Skeletal muscle cell (primary cell): ENCODE data around the gene LRRC59.
"Not testable (repeated sequence)": the region's sequence is repeated elsewhere in the genome, so short reads cannot be mapped to it uniquely, and the experiment has no call there.

Experiments
- DNase-seq: peaks from one replicate; pipeline ENCODE4 v3.0.0-alpha.2; 2010; ENCODE audit warnings: low read depth
- H3K4me3 ChIP-seq: 2 replicates; pipeline ENCODE4 v1.5.1; 2011; ENCODE audit warnings: low read depth, mild to moderate bottlenecking, control low read depth, low read length, moderate library complexity

The LRRC59 gene

DNA sequence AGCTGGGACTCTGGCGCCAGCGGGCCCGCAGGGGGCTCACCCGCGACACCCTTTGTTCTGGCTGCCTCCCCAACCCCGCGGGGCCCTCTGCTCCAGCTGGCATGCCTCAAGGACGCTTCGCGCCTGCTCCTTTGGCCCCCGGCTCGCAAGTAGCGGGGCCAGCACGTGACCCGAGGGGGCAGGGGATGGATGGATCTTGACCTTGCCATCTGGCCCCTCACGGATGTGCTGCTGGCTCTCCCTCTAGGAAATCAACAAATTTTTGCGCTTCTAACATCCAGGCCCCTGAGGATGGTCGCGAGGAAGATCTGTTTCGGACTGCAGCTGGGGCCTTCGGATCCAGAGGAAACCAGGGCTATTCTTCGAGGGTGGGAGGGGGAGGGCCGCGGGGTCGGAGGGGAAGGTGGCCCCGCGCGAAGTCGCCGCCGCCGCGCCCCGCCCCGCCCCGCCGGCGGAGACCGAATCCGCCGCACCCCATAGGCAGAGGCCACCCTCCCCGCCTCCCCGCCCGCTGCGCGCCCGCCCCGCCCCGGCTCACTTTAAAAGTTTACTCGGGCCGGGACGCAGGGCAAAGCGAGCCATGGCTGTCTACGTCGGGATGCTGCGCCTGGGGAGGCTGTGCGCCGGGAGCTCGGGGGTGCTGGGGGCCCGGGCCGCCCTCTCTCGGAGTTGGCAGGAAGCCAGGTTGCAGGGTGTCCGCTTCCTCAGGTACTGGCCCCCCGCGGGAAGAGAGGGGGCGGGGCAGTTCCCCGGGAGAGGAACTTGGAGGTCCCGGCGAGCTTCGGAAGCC is 28.6 kb upstream of the LRRC59 start, which contains the start of gene ACSF2:
ACSF2 (plus strand) TSS at position 537 of the 790 bp plus-strand sequence; CDS start at position 581, 44 bp downstream.
- no peak for DNase-seq
- H3K4me3 ChIP-seq, result peak within 1 kb of the TSS; percentile 65

DNA sequence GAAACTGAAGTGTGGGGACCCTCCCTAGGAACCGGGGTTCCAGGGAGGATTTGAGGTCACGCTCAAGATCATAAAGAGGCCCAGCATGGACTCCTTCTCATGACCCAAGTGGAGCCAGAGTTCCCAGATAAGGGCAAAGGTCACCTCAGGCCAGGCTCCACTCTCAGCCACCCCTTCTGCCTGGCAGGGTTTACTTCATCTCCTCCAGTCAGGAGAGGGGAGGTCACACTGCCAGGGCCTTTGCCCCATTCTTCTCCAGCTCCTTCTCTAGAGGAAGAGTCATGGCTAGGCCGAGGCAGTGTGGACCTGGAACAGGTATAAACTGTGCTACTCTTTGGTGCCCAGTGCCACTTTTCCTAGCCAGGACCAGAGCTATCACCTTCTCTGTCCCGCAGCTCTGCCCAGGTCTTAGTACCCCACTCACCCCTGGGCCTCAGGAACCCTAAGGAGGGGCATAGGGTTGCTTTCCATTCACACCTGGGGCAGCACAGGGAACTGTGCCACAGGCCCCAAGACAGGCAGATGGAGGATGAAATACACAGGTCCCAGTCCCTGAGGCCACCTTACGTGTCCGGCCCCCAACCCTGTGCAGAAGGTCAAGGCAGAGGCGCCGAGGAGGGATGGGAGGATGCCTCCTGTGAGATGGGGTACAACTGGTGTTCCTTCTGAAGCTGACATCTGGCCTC is 27.8 kb upstream of the LRRC59 start:
- DNase-seq, result no peak
- peak overlapping the region; percentile 65 for H3K4me3 ChIP-seq

DNA sequence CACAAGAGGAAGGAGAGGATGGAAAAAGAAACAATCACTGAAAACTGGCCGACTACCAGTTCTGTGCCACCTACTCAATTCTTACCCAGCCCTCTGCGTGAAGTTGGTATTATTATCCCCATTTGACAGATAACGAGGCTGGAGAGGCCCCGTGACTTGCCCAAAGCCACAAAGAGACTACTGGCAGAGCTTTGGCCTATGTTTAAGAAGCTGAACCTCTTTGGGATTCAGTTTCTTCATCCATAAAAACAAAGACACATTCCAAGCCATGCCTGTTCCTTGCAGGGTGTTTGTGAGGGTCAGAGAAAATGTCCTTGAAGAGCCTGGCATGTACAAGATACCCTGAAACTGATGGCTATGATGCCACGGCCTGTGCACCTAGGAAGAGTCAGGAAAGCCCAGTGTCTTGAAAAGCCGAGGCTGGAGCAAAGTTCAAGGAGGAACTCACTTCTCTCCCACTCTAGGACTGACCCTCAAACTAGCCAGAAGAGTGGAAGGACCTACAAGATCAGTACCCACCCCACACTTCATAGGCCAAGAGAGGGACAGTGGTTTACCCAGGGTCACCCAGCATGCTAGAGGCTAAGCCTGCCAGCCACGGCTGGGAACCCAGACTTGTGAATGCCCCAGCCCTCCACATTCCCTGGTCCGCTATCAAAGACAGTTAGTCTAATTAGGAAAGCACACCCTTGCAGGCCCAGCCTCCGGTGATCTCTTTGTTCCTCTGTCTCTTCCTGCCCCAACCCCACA is 27.1 kb upstream of the LRRC59 start:
- DNase-seq, result no peak
- no peak overlapping the region for H3K4me3 ChIP-seq

DNA sequence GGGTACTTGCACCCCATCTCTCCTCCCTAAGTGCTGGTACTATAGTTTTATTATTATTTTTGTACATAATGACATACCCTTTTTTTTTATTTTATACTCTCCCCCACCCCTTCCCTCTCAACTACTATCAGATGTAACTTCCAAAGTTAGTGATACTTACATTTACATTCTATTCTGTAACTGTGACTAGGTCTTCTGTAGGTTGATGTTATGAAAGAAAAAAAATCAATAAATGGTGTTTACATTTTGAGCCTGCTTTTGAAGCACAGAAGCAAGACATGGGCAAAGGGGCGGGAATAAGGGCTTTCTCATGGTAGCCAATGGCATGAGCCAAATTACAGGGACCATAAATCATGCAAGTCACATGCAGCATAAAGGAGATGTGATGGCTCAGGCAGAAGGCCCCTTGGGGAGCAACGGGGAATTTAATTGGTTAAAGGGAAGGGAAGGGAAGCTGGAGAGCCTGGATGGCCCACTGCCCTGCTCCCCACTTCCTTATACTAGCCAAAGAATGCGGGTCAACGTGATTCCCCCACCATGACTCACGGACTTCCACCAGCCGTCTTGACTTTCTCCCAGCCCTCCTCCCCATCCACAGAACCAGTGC is 26.3 kb upstream of the LRRC59 start:
- DNase-seq, result peak; percentile 85

DNA sequence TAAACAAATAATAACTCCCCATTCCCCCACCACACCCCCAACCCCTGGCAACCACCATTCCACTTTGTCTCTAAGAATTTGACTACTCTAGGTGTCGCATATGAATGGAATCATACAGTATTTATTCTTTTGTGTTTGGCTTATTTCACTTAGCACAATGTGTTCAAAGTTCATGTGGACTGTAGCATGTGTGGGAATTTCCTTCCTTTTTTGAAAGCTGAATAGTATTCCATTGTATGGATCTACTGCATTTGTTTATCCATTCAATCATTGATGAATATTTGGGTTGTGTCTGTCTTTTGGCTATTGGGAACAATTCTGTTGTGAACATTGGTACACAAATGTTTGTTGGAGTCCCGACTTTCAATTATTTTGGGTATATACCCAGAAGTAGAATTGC is 25.4 kb upstream of the LRRC59 start:
- DNase-seq, result no peak
- H3K4me3 ChIP-seq, result no peak overlapping the region

More for the DNA sequence above, 26.3 kb upstream of the LRRC59 start:
- no peak overlapping the region for H3K4me3 ChIP-seq

DNA sequence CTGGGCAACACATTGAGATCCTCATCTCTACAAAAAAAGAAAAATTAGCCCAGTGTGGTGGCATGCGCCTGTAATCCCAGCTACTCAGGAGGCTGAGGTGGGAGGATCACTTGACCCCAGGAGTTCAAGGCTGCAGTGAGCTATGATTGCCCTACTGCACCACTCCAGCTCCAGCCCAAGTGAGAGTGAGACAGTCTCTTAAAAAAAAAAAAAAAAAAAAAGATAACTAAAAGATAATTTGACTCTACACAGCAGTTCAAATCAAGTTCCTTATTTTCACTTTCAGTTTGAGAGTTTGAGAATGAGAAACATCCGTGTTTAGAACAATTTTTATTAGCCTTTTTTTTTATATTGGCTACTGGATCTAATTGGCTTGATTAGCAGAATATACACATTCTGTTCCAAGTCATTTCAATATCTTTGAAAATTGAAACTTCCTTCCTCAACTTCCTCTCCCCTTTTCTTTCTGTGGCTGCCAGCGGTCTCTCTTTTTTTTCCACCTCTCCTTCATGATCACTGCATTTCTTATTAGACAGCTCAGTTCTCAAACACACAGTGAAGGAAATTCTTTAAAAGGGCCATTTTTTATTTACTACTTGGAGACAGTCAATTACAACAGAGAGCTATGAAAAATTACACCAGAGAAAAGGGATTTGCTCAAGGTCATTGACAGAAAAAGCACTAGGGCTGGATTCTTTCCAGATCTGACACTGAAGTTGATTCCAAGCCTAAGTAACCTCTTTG is 24.2 kb upstream of the LRRC59 start:
- no peak for DNase-seq
- no peak overlapping the region for H3K4me3 ChIP-seq

DNA sequence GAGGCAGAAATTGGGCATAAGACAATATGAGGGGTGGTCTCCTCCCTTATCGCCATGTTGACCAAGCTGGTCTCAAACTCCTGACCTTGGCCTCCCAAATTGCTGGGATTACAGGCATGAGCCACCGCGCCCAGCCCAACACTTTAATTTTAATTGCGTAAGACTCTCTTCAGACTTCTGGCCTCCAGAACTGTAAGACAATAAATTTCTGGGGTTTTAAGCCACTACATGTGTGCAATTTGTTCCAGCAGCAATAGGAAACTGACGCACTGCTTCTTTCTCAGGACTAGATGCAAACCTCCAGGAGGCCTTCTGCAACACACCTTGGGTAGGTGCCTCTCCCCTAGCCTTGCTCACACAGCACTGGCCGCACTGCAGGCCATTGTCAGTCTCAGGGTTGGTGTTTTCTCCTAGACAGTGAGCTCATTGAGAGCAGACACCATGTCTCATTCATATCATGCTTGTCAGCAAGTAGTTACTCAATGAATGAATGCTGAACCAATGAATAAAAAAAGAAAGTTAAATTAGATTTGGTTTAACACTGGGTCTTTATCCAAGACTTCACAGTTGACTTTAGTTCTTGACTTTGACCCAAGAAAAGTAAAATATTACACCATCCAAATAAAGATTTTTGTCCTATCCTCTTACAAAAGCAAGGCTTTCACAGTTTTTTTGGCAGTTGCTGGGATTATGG is 23.2 kb upstream of the LRRC59 start:
- H3K4me3 ChIP-seq, result no peak overlapping the region
- no peak for DNase-seq

DNA sequence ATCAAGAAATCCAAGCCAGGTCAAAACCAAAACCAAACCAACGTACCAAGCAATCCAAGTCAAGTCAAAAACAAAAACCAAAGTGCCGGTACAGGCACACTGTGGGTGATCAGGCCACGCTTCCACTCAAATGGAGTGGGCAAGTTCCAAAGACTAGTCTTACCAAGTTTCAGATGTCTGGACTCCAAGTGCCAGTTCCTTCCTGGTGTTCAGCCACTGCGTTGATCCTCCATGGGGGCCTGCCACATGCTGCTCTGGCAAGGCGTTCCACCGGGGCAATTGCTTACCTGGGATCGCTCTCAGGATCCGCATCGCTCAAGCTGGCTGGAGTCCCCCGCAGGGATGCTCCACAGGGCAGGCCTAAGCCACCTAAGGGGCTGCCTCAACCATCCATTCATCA is 22.3 kb upstream of the LRRC59 start:
- DNase-seq, H3K4me3 ChIP-seq: not testable (repeated sequence)

DNA sequence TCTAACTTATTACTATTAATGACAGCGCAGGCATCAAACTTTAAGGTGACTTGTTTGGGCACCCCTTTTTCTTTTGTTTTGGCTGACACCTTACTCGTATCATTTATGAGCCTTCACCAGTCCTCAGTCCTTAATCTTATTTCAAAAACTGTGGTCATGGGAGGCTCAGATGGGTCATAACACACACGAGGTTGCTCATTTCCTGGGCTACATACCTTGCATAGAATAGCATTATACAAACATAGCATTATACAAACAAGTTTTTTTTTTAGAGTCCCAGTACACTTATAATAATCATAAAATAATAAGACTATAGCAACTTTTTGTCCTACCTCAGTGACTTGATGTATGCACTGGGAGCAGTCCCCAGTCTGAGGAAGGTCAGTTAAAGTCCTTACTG is 17.5 kb upstream of the LRRC59 start:
- DNase-seq, result no peak
- H3K4me3 ChIP-seq, result no peak overlapping the region

DNA sequence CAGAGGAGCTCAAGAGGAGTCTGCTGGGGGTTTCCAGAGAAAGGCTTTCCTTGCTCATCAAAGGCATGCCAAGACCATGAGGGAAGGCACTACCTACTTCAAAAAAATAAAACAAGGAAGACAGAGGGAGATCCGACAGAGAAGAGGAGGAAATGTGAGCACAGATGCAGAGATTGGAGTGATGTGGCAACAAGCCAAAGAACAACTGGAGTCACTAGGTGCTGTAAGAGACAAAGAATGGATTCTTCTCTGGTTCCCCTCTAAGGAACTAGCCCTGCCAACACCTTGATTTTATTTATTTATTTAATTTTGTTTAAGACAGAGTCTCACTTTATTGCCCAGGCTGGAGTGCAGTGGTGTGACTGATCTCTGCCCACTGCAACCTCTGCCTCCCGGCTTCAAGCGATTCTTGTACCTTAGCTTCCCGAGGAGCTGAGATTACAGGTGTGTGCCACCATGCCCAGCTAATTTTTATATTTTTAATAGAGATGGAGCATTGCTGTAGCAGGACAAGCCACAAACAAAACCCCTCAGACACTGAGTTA is 14.9 kb upstream of the LRRC59 start:
- no peak overlapping the region for H3K4me3 ChIP-seq
- DNase-seq, result no peak

DNA sequence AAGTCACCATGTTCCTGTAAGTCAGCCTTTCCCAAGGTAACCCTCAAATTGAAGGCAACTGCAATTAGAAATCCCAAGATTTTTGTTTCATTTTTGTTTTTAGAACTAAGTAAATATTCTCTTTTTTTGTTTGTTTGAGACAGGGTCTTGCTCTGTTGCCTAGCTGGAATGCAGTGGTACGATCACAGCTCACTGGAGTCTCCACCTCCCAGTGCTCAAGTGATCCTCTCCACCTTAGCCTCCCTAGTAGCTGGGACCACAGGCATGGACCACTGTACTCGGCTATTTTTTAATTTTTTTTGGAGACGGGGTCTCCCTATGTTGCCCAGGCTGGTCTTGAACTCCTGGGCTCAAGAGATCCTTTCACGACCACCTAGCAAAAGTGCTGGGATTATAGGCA is 10.6 kb upstream of the LRRC59 start:
- H3K4me3 ChIP-seq, result no peak overlapping the region
- no peak for DNase-seq

DNA sequence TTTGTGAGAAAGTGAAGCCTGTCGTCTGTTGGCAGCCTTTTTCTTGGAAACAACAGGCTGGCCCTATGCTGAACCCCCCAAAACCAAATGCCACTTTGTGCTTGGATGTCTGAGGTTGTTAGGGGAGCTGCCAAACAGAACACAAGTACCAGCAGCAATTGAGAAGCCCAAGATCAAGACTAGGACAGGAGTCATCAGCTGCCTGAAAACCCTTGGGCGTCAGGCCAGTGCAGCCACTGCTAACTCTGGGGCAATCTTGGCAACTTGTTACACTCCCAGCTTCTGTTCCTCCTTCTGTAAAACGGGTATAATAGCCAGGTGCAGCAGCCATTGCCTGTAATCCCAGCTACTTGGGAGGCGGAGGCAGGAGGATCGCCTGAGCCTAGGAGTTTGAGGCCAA is 9.3 kb upstream of the LRRC59 start:
- H3K4me3 ChIP-seq, result no peak overlapping the region
- DNase-seq, result no peak

DNA sequence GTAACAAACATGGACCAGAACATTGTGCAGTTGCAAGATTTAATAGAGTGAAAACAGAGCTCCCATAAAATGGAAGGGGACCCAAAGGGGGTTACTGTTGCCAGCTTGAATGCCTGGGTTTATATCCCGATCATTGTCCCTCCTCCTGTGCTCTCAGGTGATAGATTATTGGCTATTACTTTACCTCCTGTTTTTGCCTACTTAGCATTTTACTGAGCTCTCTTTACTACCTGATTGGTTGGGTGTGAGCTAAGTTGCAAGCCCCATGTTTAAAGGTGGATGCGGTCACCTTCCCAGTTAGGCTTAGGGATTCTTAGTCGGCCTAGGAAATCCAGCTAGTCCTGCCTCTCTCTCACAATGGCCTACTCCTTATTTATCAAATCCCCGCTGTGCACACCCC is 8.0 kb upstream of the LRRC59 start:
- DNase-seq, H3K4me3 ChIP-seq: not testable (repeated sequence)

DNA sequence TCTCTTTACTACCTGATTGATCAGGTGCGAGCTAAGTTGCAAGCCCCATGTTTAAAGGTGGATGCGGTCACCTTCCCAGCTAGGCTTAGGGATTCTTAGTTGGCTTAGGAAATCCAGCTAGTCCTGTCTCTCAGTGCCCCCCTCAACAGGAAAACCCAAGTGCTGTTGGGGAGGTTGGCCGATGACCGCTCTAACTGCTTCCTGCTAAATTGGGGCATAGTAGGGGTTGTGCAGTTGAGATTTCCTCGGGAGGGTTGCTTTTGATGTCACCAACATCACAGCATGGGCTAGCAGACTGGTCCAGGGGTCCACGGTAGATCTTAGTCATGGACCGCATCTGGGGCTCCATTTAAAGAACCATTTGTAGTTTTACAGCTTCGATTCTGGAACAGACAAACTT is 2.3 kb upstream of the LRRC59 start:
- not testable (repeated sequence) for DNase-seq, H3K4me3 ChIP-seq

DNA sequence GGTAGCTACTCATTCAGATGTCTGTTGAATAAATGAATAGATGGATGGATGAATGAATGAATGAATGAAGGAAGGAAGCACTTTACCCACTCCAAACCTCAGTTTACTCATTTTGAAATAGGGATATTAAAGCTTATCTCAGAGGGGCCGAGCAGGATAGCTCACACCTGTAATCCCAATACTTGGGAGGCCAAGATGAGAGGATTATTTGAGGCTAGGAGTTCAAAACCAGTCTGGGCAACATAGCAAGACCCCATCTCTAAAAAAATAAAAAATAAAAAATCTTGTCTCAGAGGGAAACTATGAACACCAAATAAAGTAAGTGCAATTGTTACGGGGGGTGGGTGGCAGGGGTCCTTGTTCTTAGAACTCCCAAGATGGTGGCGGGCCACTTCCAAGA is 1.3 kb upstream of the LRRC59 start:
- not testable (repeated sequence) for DNase-seq, H3K4me3 ChIP-seq

DNA sequence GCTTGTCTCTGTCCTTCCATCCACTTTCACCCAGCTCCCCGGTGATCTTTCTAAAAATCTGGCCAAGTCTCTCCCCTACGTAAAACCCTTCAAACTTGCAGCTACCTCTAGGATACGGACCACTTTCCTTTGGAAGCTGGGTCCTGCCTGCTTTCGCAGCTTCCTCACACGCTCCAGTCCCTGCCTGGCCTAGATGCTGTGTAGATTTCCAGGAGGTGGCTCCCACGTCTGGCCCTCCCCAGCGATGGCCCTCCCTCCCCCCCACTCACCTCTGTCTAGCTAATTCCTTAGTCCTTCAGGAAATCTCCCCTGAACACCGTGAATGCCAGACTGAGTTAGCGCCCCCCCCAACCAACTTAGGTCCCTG is 579 bp upstream of the LRRC59 start:
- no peak for DNase-seq
- H3K4me3 ChIP-seq, result peak overlapping the region; percentile 99

DNA sequence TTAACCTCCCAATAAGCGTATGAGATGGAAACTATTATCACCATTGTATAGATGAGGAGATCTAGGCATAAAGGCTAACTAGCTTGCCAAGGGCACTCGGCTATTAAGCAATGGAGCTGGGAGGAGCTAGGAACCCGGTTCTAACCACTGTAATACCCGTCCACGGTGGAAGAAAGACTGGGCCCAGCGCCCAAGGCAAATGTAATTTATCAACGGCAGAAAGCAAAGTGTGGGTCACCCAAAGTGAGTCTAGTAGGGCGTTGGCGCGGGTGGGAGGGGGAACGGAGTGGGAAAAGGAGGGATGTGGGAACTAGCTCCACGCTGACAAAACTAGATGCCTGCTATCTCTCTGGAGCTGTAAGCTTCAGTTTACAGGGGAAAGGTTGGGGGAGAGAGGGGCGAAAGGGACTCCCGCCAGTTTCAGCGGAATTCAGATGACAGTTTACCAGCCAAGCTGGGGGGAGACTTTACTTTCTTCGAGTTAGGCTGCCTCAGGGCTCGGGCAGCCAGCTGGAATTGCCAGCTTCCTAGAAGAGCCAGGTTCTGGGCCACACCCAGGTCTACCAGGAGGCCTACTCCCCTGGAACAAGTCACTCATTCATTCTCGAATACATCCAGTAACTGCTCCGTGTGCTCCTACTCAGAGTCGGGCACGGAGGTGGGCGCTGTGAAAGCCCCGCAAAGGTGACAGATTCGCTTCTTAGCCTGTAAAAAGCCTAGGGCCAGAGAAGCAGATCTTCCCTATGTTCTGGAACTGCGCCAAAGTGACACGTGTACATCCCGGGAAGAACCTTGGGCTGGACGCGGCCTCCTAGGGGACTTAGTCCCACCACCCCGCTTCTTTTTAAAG is 837 bp downstream of the LRRC59 start:
- DNase-seq, result peak; percentile 15
- peak overlapping the region; percentile 99 for H3K4me3 ChIP-seq

DNA sequence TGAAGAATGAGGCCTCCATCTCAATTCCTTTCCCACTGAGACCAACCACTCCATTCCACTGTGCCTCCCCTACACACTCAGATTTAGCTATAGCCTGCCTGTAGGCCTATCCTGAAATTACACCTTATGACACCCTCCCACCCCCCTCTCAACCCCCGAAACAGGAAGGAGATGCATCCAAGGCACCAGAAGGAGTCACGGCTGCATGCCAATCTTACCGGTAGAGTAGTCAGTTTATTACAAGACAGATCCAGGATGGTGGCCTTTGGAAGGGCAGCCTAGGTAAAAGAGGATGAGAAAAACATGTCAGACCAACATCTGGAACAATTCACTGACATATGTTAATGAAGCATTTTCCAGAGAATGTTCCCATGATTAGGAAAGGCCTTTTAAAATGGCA is 2.6 kb downstream of the LRRC59 start:
- DNase-seq, result no peak
- peak overlapping the region; percentile 99 for H3K4me3 ChIP-seq
